Psoas muscle (tissue), 8 donors: ENCODE data around the gene C16orf92. TPM values are rescaled to one million over a fixed set of nuclear protein-coding genes. Genes with fewer than 3 reads are reported as not detected.

Experiments used
- ATAC-seq, 4 donors: fragments of 200-7000 bp; cut with Tn5 transposase; one replicate each; pipeline ENCODE4 v1.9.1; 2020; ENCODE audit warnings: moderate library complexity in 3 of 4, mild to moderate bottlenecking in 2 of 4
- DNase-seq, 2 donors: peaks; one replicate each; pipeline ENCODE4 v3.0.0-alpha.2; 2020
- H3K27ac ChIP-seq: fragments of 200-600 bp; one replicate; pipeline ENCODE4 v1.8.0; 2022
- H3K27me3 ChIP-seq, 3 donors: fragments of 200-600 bp in 1 of 3; one replicate each; pipeline versions ENCODE4 v1.6.1 to v1.8.0; 2013 to 2022; ENCODE audit warnings: low read length in 2 of 3, mild to moderate bottlenecking in 2 of 3, moderate library complexity in 1 of 3; ENCODE audit not compliant: insufficient read depth in 3 of 3
- H3K36me3 ChIP-seq, 2 donors: fragments of 200-600 bp in 1 of 2; one replicate each; pipeline versions ENCODE4 v1.6.1 to v1.8.0; 2013 to 2022; ENCODE audit warnings: low read depth in 1 of 2, mild to moderate bottlenecking in 1 of 2, moderate library complexity in 1 of 2; ENCODE audit not compliant: insufficient read depth in 1 of 2
- H3K4me1 ChIP-seq: fragments of 200-600 bp; one replicate; pipeline ENCODE4 v1.8.0; 2022
- H3K4me3 ChIP-seq: fragments of 200-600 bp; one replicate; pipeline ENCODE4 v1.8.0; 2022; ENCODE audit warnings: mild to moderate bottlenecking
- H3K9me3 ChIP-seq: fragments of 200-600 bp; one replicate; pipeline ENCODE4 v1.8.0; 2022
- CTCF ChIP-seq: fragments of 200-600 bp; IDR thresholded peaks from one replicate; pipeline ENCODE4 v1.8.0; 2022; ENCODE audit warnings: antibody characterized with exemption
- WGBS, 3 donors: extraction: QIAGEN DNeasy Blood & Tissue Kit; methylation state at CpG; one replicate each; pipeline versions ENCODE4 v1.1.6 to v1.1.7; 2013; 5-methylcytosine and 5-hydroxymethylcytosine counted together
- intact Hi-C, 2 donors: fragments of 100-400 bp; cut with DNase I; formaldehyde crosslinking; loops; one replicate each; pipeline versions ENCODE4 v1.11.0 to v1.14.2; 2022
- polyA plus RNA-seq, 3 donors: library from polyadenylated mRNA; stranded (reverse); fragments of 200-250 nt; gene quantifications; one replicate each; pipeline ENCODE4 v1.2.3, GENCODE V29; 2013
- total RNA-seq, 4 donors: library from RNA; stranded (reverse); fragmentation: NEBNext Ultra II Directional in 2 of 4; extraction: Animal tissue kit (Norgen Biotek cat#: 25700) in 2 of 4; gene quantifications; one replicate each; pipeline versions ENCODE4 v1.2.1 to v1.2.4, GENCODE V29; 2021 to 2023
- donor health status: healthy with polysubstance abuse.
- donor health status: DM: no; HTN: no; CAD: no; lungs with moderate emphysema.
- donor health status: Bipolar disorder and iron deficiency.
- donor health status: healthy.
- donor health status: DM: yes; HTN: yes; CAD: no.
- donor health status: DM: no; HTN: no; CAD: no.
- donor health status: DM: no; HTN: no; CAD: no.
- donor health status: DM: yes; HTN: yes; CAD: no.

The C16orf92 gene
- total and polyA plus RNA-seq, 7 donors, result not detected

GRCh38 chr16:30004424-30004776 lies 18.6 kb upstream of the C16orf92 start:
- Histone ChIP-seq H3K4me3 (no peak overlapping the region), H3K9me3 (no peaks in the 10 kb centered on the region), H3K27me3 (peaks cover 0 to 4% (median 0%) of the 10 kb centered on the region in 3 donors), H3K27ac (no peak overlapping the region), H3K4me1 (no peaks in the 10 kb centered on the region), H3K36me3 (peaks cover 0 to 28% of the 10 kb centered on the region in 2 donors)
- no peak for TF ChIP-seq CTCF
- peak in 1 of 4 donors; percentile 7 for ATAC-seq
- intact Hi-C loops, result loop anchor here (5.0 kb wide), 3 partner anchors 47 to 302 kb away; partner anchors contain the start of gene KIF22 (in 1 of the 2)
- WGBS, 3 donors, result 77 to 79% (median 78%) methylated on average over 19 of the region's 19 CpGs
- DNase-seq, result peak in 1 of 2 donors; percentile 52

- Histone ChIP-seq H3K27me3 (peaks cover 0 to 8% (median 0%) of the 10 kb centered on the region in 3 donors), H3K4me1 (no peaks in the 10 kb centered on the region), H3K27ac (no peak overlapping the region), H3K9me3 (no peaks in the 10 kb centered on the region), H3K4me3 (no peak overlapping the region), H3K36me3 (peaks cover 0 to 24% of the 10 kb centered on the region in 2 donors)
- WGBS, 3 donors, result 31 to 51% (median 42%) methylated on average over 4 to 11 of the region's 11 CpGs
- ATAC-seq, result peak in 3 of 4 donors; percentile 13 to 32 (median 22)
- DNase-seq, result no peak
- TF ChIP-seq CTCF, result no peak
- intact Hi-C loops, result loop anchor here (5.0 kb wide), 4 partner anchors 48 to 303 kb away; partner anchors contain the start of genes CDIPT (in 2 of the 2) and KIF22 (in 1 of the 2)
Measured at GRCh38 chr16:30004811-30005242, 18.2 kb upstream of the C16orf92 start.

- no peak overlapping the region for H3K27ac ChIP-seq
- H3K27me3 ChIP-seq, result peaks cover 0 to 15% (median 6%) of the 10 kb centered on the region in 3 donors
- ATAC-seq (peak; percentile 67 to 85 (median 73)), DNase-seq (peak in 1 of 2 donors; percentile 72)
- no peak overlapping the region for H3K4me3 ChIP-seq
- peaks cover 0 to 17% of the 10 kb centered on the region in 2 donors for H3K36me3 ChIP-seq
- WGBS, 3 donors, result 50 to 54% (median 51%) methylated on average over 33 to 35 of the region's 35 CpGs
- no peaks in the 10 kb centered on the region for H3K9me3 ChIP-seq
- intact Hi-C loops, result loop anchor here (5.0 kb wide), 1 partner anchor 143 kb away; the partner anchor contains the start of gene CDIPT (in 2 of the 2)
- H3K4me1 ChIP-seq, result no peaks in the 10 kb centered on the region
- peak; percentile 83 for TF ChIP-seq CTCF
Measured at GRCh38 chr16:30005341-30006094, 17.5 kb upstream of the C16orf92 start.

- H3K4me1 ChIP-seq, result no peaks in the 10 kb centered on the region
- peaks cover 0 to 12% of the 10 kb centered on the region in 2 donors for H3K36me3 ChIP-seq
- ATAC-seq (peak in 3 of 4 donors; percentile 3 to 25 (median 12)), DNase-seq (no peak)
- H3K9me3 ChIP-seq, result no peaks in the 10 kb centered on the region
- H3K4me3 ChIP-seq, result no peak overlapping the region
- no peak for TF ChIP-seq CTCF
- peaks cover 0 to 21% (median 7%) of the 10 kb centered on the region in 3 donors for H3K27me3 ChIP-seq
- 80 to 85% (median 82%) methylated on average over 17 to 18 of the region's 18 CpGs for WGBS, 3 donors
- no peak overlapping the region for H3K27ac ChIP-seq
- intact Hi-C loops, result loop anchor here (5.0 kb wide), 1 partner anchor 144 kb away; the partner anchor contains the start of gene CDIPT (in 2 of the 2)
Measured at GRCh38 chr16:30006095-30006473, 16.9 kb upstream of the C16orf92 start.
